H9 (cell line): Measurements from ENCODE around the gene BANP. TPM values are rescaled to one million over a fixed set of nuclear protein-coding genes. Genes with fewer than 3 reads are reported as not detected.

ENCODE experiments used
- DNase-seq: peaks from one replicate; pipeline ENCODE4 v3.0.0-alpha.2; 2017
- H2AFZ ChIP-seq: one replicate; pipeline ENCODE4 v1.6.1; 2013; ENCODE audit warnings: mild to moderate bottlenecking, low read length, control low read depth, moderate library complexity
- H2AK5ac ChIP-seq: 2 replicates; pipeline ENCODE4 v1.6.1; 2013; ENCODE audit warnings: low read length, control low read depth, mixed read lengths; ENCODE audit not compliant: insufficient read length
- H2BK120ac ChIP-seq: one replicate; pipeline ENCODE4 v1.6.1; 2013; ENCODE audit warnings: low read depth, mild to moderate bottlenecking, low read length, control low read depth, inconsistent platforms; ENCODE audit not compliant: poor library complexity, severe bottlenecking
- H2BK12ac ChIP-seq: 2 replicates; pipeline ENCODE4 v1.6.1; 2013; ENCODE audit warnings: low read length, control low read depth, mixed read lengths, low read depth; ENCODE audit not compliant: insufficient read length
- H2BK15ac ChIP-seq: 2 replicates; pipeline ENCODE4 v1.6.1; 2013; ENCODE audit warnings: low read depth, low read length, control low read depth
- H2BK20ac ChIP-seq: one replicate; pipeline ENCODE4 v1.6.1; 2013; ENCODE audit warnings: low read depth, mild to moderate bottlenecking, low read length, control low read depth, inconsistent platforms; ENCODE audit not compliant: poor library complexity, severe bottlenecking
- H2BK5ac ChIP-seq: 2 replicates; pipeline ENCODE4 v1.6.1; 2013; ENCODE audit warnings: low read length, control low read depth, mixed read lengths; ENCODE audit not compliant: insufficient read length
- H3K14ac ChIP-seq: 2 replicates; pipeline ENCODE4 v1.6.1; 2013; ENCODE audit warnings: low read length, control low read depth; ENCODE audit not compliant: insufficient read depth
- H3K18ac ChIP-seq: 2 replicates; pipeline ENCODE4 v1.6.1; 2013; ENCODE audit warnings: low read depth, mild to moderate bottlenecking, mixed read lengths, low read length, control low read depth; ENCODE audit not compliant: insufficient read length
- H3K23ac ChIP-seq: 2 replicates; pipeline ENCODE4 v1.6.1; 2013; ENCODE audit warnings: low read length, control low read depth, mixed read lengths, low read depth; ENCODE audit not compliant: insufficient read length
- H3K23me2 ChIP-seq: 2 replicates; pipeline ENCODE4 v1.6.1; 2013; ENCODE audit warnings: low read depth, mild to moderate bottlenecking, mixed read lengths, low read length, control low read depth; ENCODE audit not compliant: insufficient read length, poor library complexity, severe bottlenecking
- H3K27ac ChIP-seq: 2 replicates; pipeline ENCODE4 v1.5.1; 2013; ENCODE audit warnings: low read length, control low read depth, mixed read lengths, low read depth; ENCODE audit not compliant: insufficient read length
- H3K27me3 ChIP-seq: 2 replicates; pipeline ENCODE4 v1.6.1; 2013; ENCODE audit warnings: low read length, control low read depth, inconsistent platforms; ENCODE audit not compliant: insufficient read depth
- H3K4ac ChIP-seq: 2 replicates; pipeline ENCODE4 v1.6.1; 2013; ENCODE audit warnings: low read depth, mild to moderate bottlenecking, control low read depth, inconsistent platforms, low read length, moderate library complexity
- H3K4me1 ChIP-seq: 2 replicates; pipeline ENCODE4 v1.6.1; 2013; ENCODE audit warnings: low read length, control low read depth, inconsistent platforms; ENCODE audit not compliant: insufficient read depth
- H3K4me2 ChIP-seq: 2 replicates; pipeline ENCODE4 v1.6.1; 2013; ENCODE audit warnings: low read length, control low read depth, mixed read lengths; ENCODE audit not compliant: insufficient read length, insufficient read depth
- H3K56ac ChIP-seq: 2 replicates; pipeline ENCODE4 v1.6.1; 2013; ENCODE audit warnings: low read depth, mild to moderate bottlenecking, mixed read lengths, low read length, control low read depth; ENCODE audit not compliant: insufficient read length
- H3K79me1 ChIP-seq: 2 replicates; pipeline ENCODE4 v1.6.1; 2013; ENCODE audit warnings: low read depth, mild to moderate bottlenecking, moderate library complexity, low read length, control low read depth, inconsistent platforms; ENCODE audit not compliant: insufficient read depth, poor library complexity, severe bottlenecking
- H3K79me2 ChIP-seq: 2 replicates; pipeline ENCODE4 v1.6.1; 2013; ENCODE audit warnings: low read length, control low read depth, inconsistent platforms; ENCODE audit not compliant: insufficient read depth
- H3K9ac ChIP-seq: 2 replicates; pipeline ENCODE4 v1.6.1; 2013; ENCODE audit warnings: low read length, control low read depth, mixed read lengths; ENCODE audit not compliant: insufficient read length; ENCODE audit errors: extremely low read depth
- H3K9me3 ChIP-seq: one replicate; pipeline ENCODE4 v1.6.1; 2013; ENCODE audit warnings: low read depth, low read length, inconsistent platforms; ENCODE audit not compliant: control insufficient read depth
- H3T11ph ChIP-seq: one replicate; pipeline ENCODE4 v1.6.1; 2013; ENCODE audit warnings: mild to moderate bottlenecking, low read length, control low read depth, inconsistent platforms
- H4K20me1 ChIP-seq: one replicate; pipeline ENCODE4 v1.6.1; 2013; ENCODE audit not compliant: control insufficient read depth, insufficient read length, insufficient read depth
- H4K5ac ChIP-seq: 2 replicates; pipeline ENCODE4 v1.6.1; 2013; ENCODE audit warnings: low read depth, mild to moderate bottlenecking, mixed read lengths, low read length, control low read depth; ENCODE audit not compliant: insufficient read length
- H4K8ac ChIP-seq: replicated peaks from 2 replicates; pipeline ENCODE4 v1.6.1; 2013; ENCODE audit warnings: low read length, control low read depth, mixed read lengths, low read depth; ENCODE audit not compliant: insufficient read length
- H4K91ac ChIP-seq: 2 replicates; pipeline ENCODE4 v1.6.1; 2013; ENCODE audit warnings: low read depth, mild to moderate bottlenecking, moderate library complexity, mixed read lengths, low read length, control low read depth; ENCODE audit not compliant: insufficient read length
- H3K27ac Mint-ChIP-seq, 3 experiments: 2 replicates in 2 of 3; 3 replicates in 1 of 3; pipeline ENCODE4 v1.8.0; 2020 to 2021; ENCODE audit warnings: mixed read lengths in 3 of 3, mild to moderate bottlenecking in 1 of 3, moderate library complexity in 1 of 3
- H3K27me3 Mint-ChIP-seq: 2 replicates; pipeline ENCODE4 v1.8.0; 2021; ENCODE audit warnings: low read depth, mild to moderate bottlenecking, moderate library complexity, mixed read lengths
- H3K36me3 Mint-ChIP-seq, 3 experiments: 2 replicates in 2 of 3; 3 replicates in 1 of 3; pipeline ENCODE4 v1.8.0; 2020 to 2021; ENCODE audit warnings: low read depth in 3 of 3, mixed read lengths in 3 of 3; ENCODE audit not compliant: insufficient read depth in 1 of 3
- H3K4me1 Mint-ChIP-seq, 2 experiments: 2 replicates each; pipeline ENCODE4 v1.8.0; 2020; ENCODE audit warnings: mixed read lengths in 2 of 2
- H3K4me3 Mint-ChIP-seq, 2 experiments: 2 replicates in 1 of 2; 3 replicates in 1 of 2; pipeline ENCODE4 v1.8.0; 2020 to 2021; ENCODE audit warnings: mild to moderate bottlenecking in 2 of 2, mixed read lengths in 2 of 2, moderate library complexity in 1 of 2
- H3K9me3 Mint-ChIP-seq, 2 experiments: 2 replicates in 1 of 2; 3 replicates in 1 of 2; pipeline ENCODE4 v1.8.0; 2020; ENCODE audit warnings: mild to moderate bottlenecking in 2 of 2, mixed read lengths in 2 of 2, moderate library complexity in 1 of 2
- WGBS: extraction: QIAGEN DNeasy Blood & Tissue Kit; methylation state at CpG from one replicate; pipeline ENCODE4 v1.1.7; 2013; ENCODE audit warnings: missing lambda C conversion rate, low lambda C conversion rate, mixed read lengths; ENCODE audit not compliant: insufficient read length; ENCODE audit errors: extremely low coverage; 5-methylcytosine and 5-hydroxymethylcytosine counted together
- total RNA-seq: library from RNA; stranded (reverse); gene quantifications from 2 replicates; pipeline ENCODE4 v1.2.1, GENCODE V29; 2021
- TF ChIP-seq, protein P1 (sequence below): fragments of 200-600 bp; sonication (generic); conservative IDR thresholded peaks from 3 replicates; pipeline ENCODE4 v1.8.0; 2021; ENCODE audit warnings: antibody characterized with exemption, mild to moderate bottlenecking

The BANP gene
- total RNA-seq, 1 experiment from 2014 or later, result 24.9 TPM

DNA sequence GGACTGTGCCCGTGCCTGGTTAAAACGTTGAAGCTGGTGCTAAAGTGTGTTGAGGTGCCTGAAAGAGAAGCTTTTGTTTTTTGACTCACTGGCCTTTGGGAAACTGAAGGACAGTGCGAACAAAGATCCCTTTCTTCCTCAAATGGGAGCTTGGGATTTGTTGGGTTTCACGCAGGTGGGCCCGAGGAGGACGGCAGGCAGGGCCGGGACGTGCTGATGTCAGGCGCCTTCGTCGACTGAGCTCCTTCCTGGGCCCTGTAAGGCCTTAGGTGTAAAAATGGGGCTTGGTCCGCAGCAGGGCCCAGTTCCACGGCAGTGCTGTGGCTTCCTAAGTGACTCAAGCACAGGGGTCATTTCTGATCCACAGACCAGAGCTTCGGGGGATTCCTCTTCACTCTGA lies 106.9 kb downstream of the BANP start:
- Histone ChIP-seq H3K27ac (no peak overlapping the region), H3K4ac (no peak overlapping the region)

More for the DNA sequence above, 106.9 kb downstream of the BANP start:
- WGBS, result no CpG with 5 or more reads among the region's 14 CpGs
- TF ChIP-seq, protein P1, sequence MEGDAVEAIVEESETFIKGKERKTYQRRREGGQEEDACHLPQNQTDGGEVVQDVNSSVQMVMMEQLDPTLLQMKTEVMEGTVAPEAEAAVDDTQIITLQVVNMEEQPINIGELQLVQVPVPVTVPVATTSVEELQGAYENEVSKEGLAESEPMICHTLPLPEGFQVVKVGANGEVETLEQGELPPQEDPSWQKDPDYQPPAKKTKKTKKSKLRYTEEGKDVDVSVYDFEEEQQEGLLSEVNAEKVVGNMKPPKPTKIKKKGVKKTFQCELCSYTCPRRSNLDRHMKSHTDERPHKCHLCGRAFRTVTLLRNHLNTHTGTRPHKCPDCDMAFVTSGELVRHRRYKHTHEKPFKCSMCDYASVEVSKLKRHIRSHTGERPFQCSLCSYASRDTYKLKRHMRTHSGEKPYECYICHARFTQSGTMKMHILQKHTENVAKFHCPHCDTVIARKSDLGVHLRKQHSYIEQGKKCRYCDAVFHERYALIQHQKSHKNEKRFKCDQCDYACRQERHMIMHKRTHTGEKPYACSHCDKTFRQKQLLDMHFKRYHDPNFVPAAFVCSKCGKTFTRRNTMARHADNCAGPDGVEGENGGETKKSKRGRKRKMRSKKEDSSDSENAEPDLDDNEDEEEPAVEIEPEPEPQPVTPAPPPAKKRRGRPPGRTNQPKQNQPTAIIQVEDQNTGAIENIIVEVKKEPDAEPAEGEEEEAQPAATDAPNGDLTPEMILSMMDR, result no peak
- Histone ChIP-seq H3K14ac (no peak overlapping the region), H3K79me1 (no peaks in the 10 kb centered on the region), H4K91ac (no peak overlapping the region), H3K18ac (no peak overlapping the region), H2AFZ (no peak overlapping the region), H2BK15ac (no peak overlapping the region), H2BK12ac (no peak overlapping the region), H3K79me2 (no peaks in the 10 kb centered on the region; the same call in 1 of the 2 replicates), H3K4me1 (no peaks in the 10 kb centered on the region), H3K27me3 (no peaks in the 10 kb centered on the region), H2BK20ac (no peak overlapping the region), H4K5ac (no peak overlapping the region), H3K9me3 (no peaks in the 10 kb centered on the region), H3K4me2 (no peak overlapping the region), H3K9ac (no peak overlapping the region), H3T11ph (no peak overlapping the region), H2AK5ac (no peak overlapping the region), H3K23ac (no peak overlapping the region), H2BK120ac (no peak overlapping the region), H3K56ac (no peak overlapping the region), H2BK5ac (no peak overlapping the region), H3K23me2 (no peaks in the 10 kb centered on the region), H4K20me1 (no peaks in the 10 kb centered on the region), H4K8ac (no peak overlapping the region)
- no peak overlapping the region for H3K4me3 Mint-ChIP-seq
- H3K27me3 Mint-ChIP-seq, result no peaks in the 10 kb centered on the region
- H3K9me3 Mint-ChIP-seq, result no peaks in the 10 kb centered on the region
- peak overlapping the region in 2 of 3 experiments; percentile 23 to 44; a peak in 2 of 7 replicates for H3K27ac Mint-ChIP-seq
- no peak for DNase-seq
- peaks cover 7 to 8% of the 10 kb centered on the region in 2 experiments; a peak in 2 of 4 replicates for H3K4me1 Mint-ChIP-seq
- peaks cover 2 to 12% (median 8%) of the 10 kb centered on the region in 3 experiments; a peak in 6 of 7 replicates for H3K36me3 Mint-ChIP-seq
